A673 (cell line): ENCODE results near the gene PRND. TPM values are rescaled to one million over a fixed set of nuclear protein-coding genes. Genes with fewer than 3 reads are reported as not detected.

Experiments
- BruUV-seq: library from RNA; stranded (reverse); fragments of 400-500 nt; replicated peaks from 2 replicates; lab custom pipeline; 2021; lab: Mats Ljungman, UMichigan
- CTCF ChIA-PET: fragments of 300-600 bp; sonication (Branson Sonifier 250); formaldehyde crosslinking; loops from one replicate; lab custom pipeline; 2022; ENCODE audit warnings: antibody characterized with exemption; lab: Charles Lee
- POLR2A ChIA-PET: fragments of 300-600 bp; sonication (Branson Sonifier 250); formaldehyde crosslinking; loops from one replicate; lab custom pipeline; 2022; ENCODE audit warnings: antibody characterized with exemption; ENCODE audit not compliant: low non-redundant PET; lab: Charles Lee
- DNase-seq: peaks from one replicate; pipeline ENCODE4 v3.0.0-alpha.2; 2015; ENCODE audit warnings: low spot score
- H3K27ac ChIP-seq: fragments of 200-600 bp; sonication (generic); 2 replicates; pipeline ENCODE4 v1.5.1; 2016; ENCODE audit warnings: mixed run types, low read depth, mild to moderate bottlenecking, mixed read lengths, antibody characterized with exemption, low read length; ENCODE audit not compliant: poor library complexity, severe bottlenecking
- H3K27me3 ChIP-seq: fragments of 200-600 bp; sonication (generic); replicated peaks from 2 replicates; pipeline ENCODE4 v1.6.1; 2017; ENCODE audit warnings: mixed run types, low read depth, mild to moderate bottlenecking, mixed read lengths, antibody characterized with exemption, low read length; ENCODE audit not compliant: insufficient read depth, poor library complexity
- H3K36me3 ChIP-seq: fragments of 200-600 bp; sonication (generic); 2 replicates; pipeline ENCODE4 v1.6.1; 2016; ENCODE audit warnings: mixed run types, mild to moderate bottlenecking, mixed read lengths, antibody characterized with exemption, low read length; ENCODE audit not compliant: insufficient read depth, poor library complexity, severe bottlenecking
- H3K4me1 ChIP-seq: fragments of 200-600 bp; sonication (generic); 2 replicates; pipeline ENCODE4 v1.6.1; 2017; ENCODE audit warnings: mixed run types, mild to moderate bottlenecking, mixed read lengths, antibody characterized with exemption, low read length; ENCODE audit not compliant: insufficient read depth, poor library complexity, severe bottlenecking
- H3K4me3 ChIP-seq: fragments of 200-600 bp; sonication (generic); 2 replicates; pipeline ENCODE4 v1.5.1; 2016; ENCODE audit warnings: low read depth, mixed run types, mild to moderate bottlenecking, mixed read lengths, low read length; ENCODE audit not compliant: poor library complexity, severe bottlenecking
- H3K9me3 ChIP-seq: fragments of 200-600 bp; sonication (generic); 2 replicates; pipeline ENCODE4 v1.6.1; 2016; ENCODE audit warnings: mixed run types, low read depth, mild to moderate bottlenecking, mixed read lengths, antibody characterized with exemption, low read length; ENCODE audit not compliant: poor library complexity, severe bottlenecking
- CTCF ChIP-seq: fragments of 300-800, 200-600 bp; sonication (generic); conservative IDR thresholded peaks from 2 replicates; pipeline ENCODE4 v1.5.1; 2017; ENCODE audit warnings: low read depth, mild to moderate bottlenecking, antibody characterized with exemption, low read length, moderate library complexity, mixed read lengths
- EZH2 ChIP-seq: fragments of 200-600 bp; sonication (generic); IDR thresholded peaks from 2 replicates; pipeline ENCODE4 v1.6.1; 2017; ENCODE audit warnings: borderline replicate concordance, low read depth, mild to moderate bottlenecking, mixed read lengths, antibody characterized with exemption, low read length; ENCODE audit not compliant: poor library complexity, severe bottlenecking
- intact Hi-C: fragments of 100-400 bp; cut with micrococcal nuclease; formaldehyde crosslinking; loops from one replicate; pipeline ENCODE4 v1.10.0; 2022; ENCODE audit not compliant: unreplicated experiment
- total RNA-seq: library from RNA; stranded (reverse); gene quantifications from 2 replicates; pipeline ENCODE4 v1.2.3, GENCODE V29; 2021

PRND gene
- total RNA-seq, 1 experiment from 2014 or later: 0.09 TPM

- DNase-seq: peak; percentile 41
Measured at GRCh38 chr20:4730780-4731179, 9.1 kb downstream of the PRND start.

GRCh38 chr20:4736875-4737274, 15.2 kb downstream of the PRND start:
- ChIA-PET POLR2A (no interaction called here), CTCF (no interaction called here)
- DNase-seq: no peak
- no peak overlapping the region for H3K4me3 ChIP-seq
- no peaks in the 10 kb centered on the region for H3K9me3 ChIP-seq
- no peak overlapping the region for H3K27ac ChIP-seq
- no TSS peak for BruUV-seq
- TF ChIP-seq CTCF (no peak), EZH2 (no peak)
- H3K4me1 ChIP-seq: no peaks in the 10 kb centered on the region
- H3K27me3 ChIP-seq: no peaks in the 10 kb centered on the region
- no peaks in the 10 kb centered on the region for H3K36me3 ChIP-seq
- intact Hi-C loops: no loop called here

More at GRCh38 chr20:4730780-4731179, 9.1 kb downstream of the PRND start:
- Histone ChIP-seq H3K27me3 (no peaks in the 10 kb centered on the region), H3K9me3 (no peaks in the 10 kb centered on the region), H3K36me3 (no peaks in the 10 kb centered on the region), H3K27ac (no peak overlapping the region), H3K4me1 (peaks cover 8% of the 10 kb centered on the region), H3K4me3 (no peak overlapping the region)
- no peak for TF ChIP-seq EZH2
- no peak for TF ChIP-seq CTCF
- BruUV-seq: no TSS peak
- ChIA-PET POLR2A (no interaction called here), CTCF (no interaction called here)
- intact Hi-C loops: no loop called here

GRCh38 chr20:4737857-4738627, 16.3 kb downstream of the PRND start:
- H3K4me1 ChIP-seq: no peaks in the 10 kb centered on the region
- DNase-seq: no peak
- BruUV-seq: no TSS peak
- no peaks in the 10 kb centered on the region for H3K9me3 ChIP-seq
- intact Hi-C loops: no loop called here
- H3K36me3 ChIP-seq: no peaks in the 10 kb centered on the region
- no peak overlapping the region for H3K27ac ChIP-seq
- no peak for TF ChIP-seq CTCF
- TF ChIP-seq EZH2: no peak
- no peaks in the 10 kb centered on the region for H3K27me3 ChIP-seq
- POLR2A ChIA-PET: no interaction called here
- CTCF ChIA-PET: interaction anchor here (0.6 to 0.7 kb wide), 3 partner anchors 17 to 217 kb away, joined by 3 to 4 read pairs (median 3); no protein-coding TSS in a partner anchor
- H3K4me3 ChIP-seq: no peak overlapping the region
